ENCODE measurements around the gene EYS.
"Not testable (repeated sequence)": the region's sequence is repeated elsewhere in the genome, so short reads cannot be mapped to it uniquely, and the experiment has no call there.

EYS gene

GRCh38 chr6:63745784-63746183 is 1961.2 kb downstream of the EYS start:
- FAIRE-seq, result no peak

- FAIRE-seq, result no peak
Observed at GRCh38 chr6:63744810-63745209, 1962.2 kb downstream of the EYS start.

- no peak for FAIRE-seq
Observed at GRCh38 chr6:63743691-63744090, 1963.3 kb downstream of the EYS start.

- FAIRE-seq, result no peak
Observed at GRCh38 chr6:63742060-63742459, 1965.0 kb downstream of the EYS start.

- no peak for FAIRE-seq
Observed at GRCh38 chr6:63740709-63741108, 1966.3 kb downstream of the EYS start.

GRCh38 chr6:63739094-63739687 is 1967.8 kb downstream of the EYS start:
- no peak for FAIRE-seq

GRCh38 chr6:63738190-63738589 is 1968.8 kb downstream of the EYS start:
- not testable (repeated sequence) for FAIRE-seq

- FAIRE-seq, result no peak
Observed at GRCh38 chr6:63734923-63735322, 1972.1 kb downstream of the EYS start.

DNA sequence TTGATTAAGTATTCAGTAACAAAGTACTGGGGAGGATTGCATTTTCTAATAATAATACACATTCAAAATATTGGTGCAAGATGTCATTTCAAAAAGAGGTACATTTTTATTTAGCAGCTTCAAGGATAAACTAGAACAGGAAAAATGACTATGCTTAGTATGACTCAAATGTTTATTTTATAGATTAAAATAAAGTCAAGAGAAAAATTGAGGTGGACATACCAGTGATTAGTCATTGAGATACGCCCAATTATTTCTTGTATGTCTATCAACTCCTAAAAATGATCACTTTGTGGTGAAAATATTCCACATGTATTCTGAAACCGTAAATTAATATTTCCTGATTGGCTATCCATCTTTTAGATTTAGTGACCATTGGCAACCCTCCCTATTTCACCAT is 1974.7 kb downstream of the EYS start:
- FAIRE-seq, result no peak

DNA sequence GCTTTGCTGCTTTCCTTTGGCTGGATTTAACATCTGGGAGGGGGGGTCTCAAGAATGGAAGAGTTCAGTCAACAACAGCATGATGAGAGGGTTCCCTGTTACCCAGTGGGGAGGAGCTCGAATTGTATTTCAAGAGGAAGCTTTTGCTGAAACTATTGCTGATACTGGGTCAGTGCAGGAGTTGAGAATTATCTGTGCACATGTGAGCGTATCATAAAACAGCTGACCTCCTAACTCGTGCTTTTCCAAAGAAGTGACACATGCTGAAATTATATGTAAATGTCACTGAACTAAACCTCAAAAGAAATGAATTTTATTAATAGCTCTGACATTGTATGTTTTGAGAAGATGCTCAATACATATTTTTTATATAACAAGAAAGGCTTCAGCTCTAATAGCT is 1975.1 kb downstream of the EYS start:
- FAIRE-seq, result no peak

DNA sequence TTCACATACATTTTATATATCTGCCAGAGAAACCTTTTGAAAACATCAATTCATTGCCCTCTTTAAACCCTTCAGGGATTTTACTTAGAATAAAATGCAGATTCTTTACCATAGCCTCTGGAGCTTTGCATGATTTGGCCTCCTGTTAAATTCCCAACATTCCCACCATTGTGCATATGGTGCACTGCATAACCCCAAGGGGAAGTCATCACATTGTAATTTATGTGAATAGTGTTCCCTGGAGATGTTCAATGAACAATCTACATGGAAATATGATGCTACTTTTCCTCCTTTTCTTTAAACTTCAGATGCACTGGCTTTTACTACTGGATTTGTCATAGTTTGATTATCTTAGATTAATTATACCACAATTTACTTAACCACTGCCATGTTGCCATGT is 1976.7 kb downstream of the EYS start:
- no peak for FAIRE-seq

DNA sequence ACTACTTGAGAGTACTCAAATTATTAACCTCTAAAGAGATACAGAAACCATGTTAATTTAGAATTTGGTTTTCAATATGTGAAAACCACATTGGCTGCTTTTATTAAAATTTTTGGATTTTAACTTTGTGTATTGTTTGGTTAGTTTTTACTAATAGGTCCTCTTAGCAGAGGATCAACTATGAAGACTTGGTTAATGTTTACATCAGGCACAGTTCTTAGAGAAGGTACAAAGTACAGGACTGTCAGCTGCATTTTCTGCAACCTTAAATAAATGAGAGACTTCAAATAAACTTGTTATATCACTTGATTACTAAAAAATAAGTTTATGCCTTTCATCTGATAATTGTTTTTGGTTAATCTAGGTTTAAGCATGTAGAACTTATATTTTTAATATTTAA is 1982.3 kb downstream of the EYS start:
- FAIRE-seq, result no peak

- FAIRE-seq, result no peak
Observed at GRCh38 chr6:63721181-63721580, 1985.8 kb downstream of the EYS start.

- FAIRE-seq, result no peak
Observed at GRCh38 chr6:63716169-63716568, 1990.9 kb downstream of the EYS start.

- FAIRE-seq, result no peak
Observed at GRCh38 chr6:63714091-63714490, 1992.9 kb downstream of the EYS start.

DNA sequence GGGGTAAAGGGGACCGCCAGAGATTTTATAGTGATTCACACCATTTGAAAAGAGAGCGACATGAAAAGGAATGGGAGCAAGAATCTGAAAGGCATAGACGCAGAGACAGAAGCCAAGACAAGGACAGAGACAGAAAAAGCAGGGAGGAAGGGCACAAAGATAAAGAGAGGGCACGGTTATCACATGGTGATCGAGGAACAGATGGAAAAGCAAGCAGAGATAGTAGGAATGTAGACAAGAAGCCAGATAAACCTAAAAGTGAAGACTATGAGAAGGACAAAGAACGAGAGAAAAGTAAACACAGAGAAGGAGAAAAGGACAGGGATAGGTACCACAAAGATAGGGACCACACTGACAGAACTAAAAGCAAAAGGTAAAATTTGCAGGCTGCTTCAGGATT is 1993.7 kb downstream of the EYS start:
- no peak for FAIRE-seq

DNA sequence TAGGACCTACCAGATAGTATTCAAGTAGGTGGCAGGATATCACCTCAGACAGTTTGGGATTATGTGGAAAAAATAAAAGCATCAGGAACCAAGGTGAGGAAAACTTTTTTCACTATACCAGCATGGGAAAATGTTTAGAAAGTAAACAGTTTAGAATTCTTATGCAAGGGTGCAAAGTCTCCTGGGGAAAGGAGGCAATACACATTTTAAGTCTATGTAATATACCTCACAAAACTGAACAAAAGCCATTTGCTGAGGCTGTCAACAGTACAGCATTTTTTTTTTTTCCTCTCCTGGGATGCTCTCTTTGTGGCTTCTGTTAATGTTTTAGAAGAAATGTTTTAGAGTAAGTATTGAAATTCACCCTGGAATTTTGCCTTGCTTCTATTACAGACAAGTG is 1997.9 kb downstream of the EYS start:
- FAIRE-seq, result no peak

- no peak for FAIRE-seq
Observed at GRCh38 chr6:63708631-63709030, 1998.4 kb downstream of the EYS start.

DNA sequence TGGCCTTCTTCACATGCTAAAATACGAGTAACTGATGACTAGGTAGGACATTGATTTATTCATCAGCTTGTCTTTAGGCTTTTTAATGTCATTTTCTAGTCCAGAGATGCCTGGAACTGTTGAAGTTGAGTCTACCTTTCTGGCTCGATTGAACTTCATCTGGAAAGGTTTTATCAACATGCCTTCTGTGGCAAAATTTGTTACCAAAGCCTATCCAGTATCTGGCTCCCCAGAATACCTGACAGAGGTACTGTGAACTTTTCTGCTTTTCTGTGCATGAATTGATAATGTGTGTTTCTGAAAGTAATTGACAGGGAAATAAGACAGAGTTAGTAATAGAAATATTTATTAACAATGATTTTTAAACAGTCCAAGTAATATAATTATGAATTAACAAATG is 2000.4 kb downstream of the EYS start:
- FAIRE-seq, result no peak

GRCh38 chr6:63705707-63706106 is 2001.3 kb downstream of the EYS start:
- no peak for FAIRE-seq

GRCh38 chr6:63690221-63690620 is 2016.8 kb downstream of the EYS start:
- FAIRE-seq, result no peak

GRCh38 chr6:63689421-63689820 is 2017.6 kb downstream of the EYS start:
- FAIRE-seq, result no peak

DNA sequence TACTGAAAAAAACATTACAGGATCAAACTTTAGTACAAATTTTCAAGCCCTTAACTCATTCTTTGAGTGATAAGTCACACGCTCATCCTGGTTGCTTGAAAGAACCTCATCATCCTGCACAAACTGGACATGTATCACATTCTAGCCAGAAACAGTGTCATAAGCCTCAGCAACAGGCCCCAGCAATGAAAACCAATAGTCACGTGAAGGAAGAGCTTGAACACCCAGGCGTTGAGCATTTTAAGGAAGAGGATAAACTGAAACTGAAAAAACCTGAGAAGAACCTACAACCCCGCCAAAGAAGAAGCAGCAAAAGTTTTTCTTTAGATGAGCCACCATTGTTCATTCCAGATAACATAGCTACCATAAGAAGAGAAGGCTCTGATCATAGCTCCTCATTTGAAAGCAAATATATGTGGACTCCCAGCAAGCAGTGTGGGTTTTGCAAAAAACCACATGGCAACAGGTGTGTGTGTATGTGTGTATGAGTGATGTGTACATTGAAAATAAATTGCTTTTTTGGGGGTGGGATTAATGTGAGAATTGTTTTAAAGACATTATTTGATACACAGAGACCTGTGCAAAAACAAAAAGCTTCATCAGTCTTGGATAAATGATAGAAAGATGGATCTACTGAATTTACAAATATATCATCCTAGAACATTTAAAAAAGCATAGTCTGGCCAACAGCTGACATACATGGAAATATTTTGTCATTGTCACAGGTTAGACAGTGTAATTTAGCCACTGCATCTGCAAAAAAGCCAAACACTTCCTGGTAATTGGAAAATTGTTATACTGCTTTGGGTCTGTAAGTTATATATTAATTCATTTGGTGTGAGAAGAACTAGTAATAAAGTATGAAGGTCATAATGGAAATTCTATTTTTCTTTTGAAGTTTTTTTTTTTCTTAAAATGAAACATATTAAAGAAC is 2021.3 kb downstream of the EYS start:
- no peak for FAIRE-seq

DNA sequence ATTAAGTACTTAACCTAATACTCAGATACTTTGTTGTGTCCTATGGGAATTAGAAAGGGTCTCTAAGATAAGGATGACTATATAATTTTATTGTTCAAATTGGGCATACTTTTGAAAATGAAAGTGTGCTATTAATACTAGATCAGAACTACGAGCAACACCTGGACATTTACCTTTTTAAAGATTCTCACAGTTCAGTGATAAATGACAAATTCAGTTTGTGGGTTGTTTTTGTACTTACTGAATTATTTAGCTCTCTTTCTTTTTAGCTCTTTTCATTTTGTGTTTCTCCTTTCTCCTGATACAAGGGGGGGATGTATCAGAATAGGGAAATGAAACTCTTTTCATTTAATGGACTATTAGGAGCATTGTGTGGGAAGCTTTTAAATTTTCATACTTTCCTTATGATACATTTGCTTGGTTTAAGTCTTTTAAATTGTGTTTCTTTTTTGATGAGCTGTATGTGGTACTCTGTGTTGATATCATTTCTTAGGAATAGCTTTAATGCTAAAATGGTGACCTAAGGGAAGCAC is 2023.9 kb downstream of the EYS start:
- FAIRE-seq, result peak; percentile 57
